NCI-H2227 treated with DMSO at 0.1 percent for 48 hours (cell line): Measurements from ENCODE around the gene NRDE2.
A peak's percentile ranks its signal among the peaks of the same experiment; 100 is the strongest.

Source experiments
- DNase-seq: peaks from one replicate; lab custom pipeline; 2025; lab: John Stamatoyannopoulos, UW

NRDE2 gene

GRCh38 chr14:90295870-90296516, 35.7 kb downstream of the NRDE2 start:
- DNase-seq = no peak

- DNase-seq = no peak
These were observed 36.9 kb downstream of the NRDE2 start for GRCh38 chr14:90294872-90295271.

- no peak for DNase-seq
These were observed 37.7 kb downstream of the NRDE2 start for GRCh38 chr14:90293766-90294730.

- DNase-seq = no peak
These were observed 40.0 kb downstream of the NRDE2 start for GRCh38 chr14:90291699-90292098.

GRCh38 chr14:90290337-90291011, 41.3 kb downstream of the NRDE2 start:
- no peak for DNase-seq

- DNase-seq = peak; percentile 84
These were observed 42.9 kb downstream of the NRDE2 start for GRCh38 chr14:90288651-90289355.

GRCh38 chr14:90287791-90288190, 44.0 kb downstream of the NRDE2 start:
- no peak for DNase-seq

- DNase-seq = no peak
These were observed 50.0 kb downstream of the NRDE2 start for GRCh38 chr14:90281756-90282155.

GRCh38 chr14:90281261-90281660, 50.5 kb downstream of the NRDE2 start:
- no peak for DNase-seq

- DNase-seq = no peak
These were observed 51.6 kb downstream of the NRDE2 start for GRCh38 chr14:90280096-90280495.

- no peak for DNase-seq
These were observed 53.3 kb downstream of the NRDE2 start for GRCh38 chr14:90278199-90279175.

GRCh38 chr14:90277581-90278198, 54.1 kb downstream of the NRDE2 start:
- no peak for DNase-seq

GRCh38 chr14:90276646-90277367, 54.9 kb downstream of the NRDE2 start:
- DNase-seq = no peak

- DNase-seq = no peak
These were observed 55.9 kb downstream of the NRDE2 start for GRCh38 chr14:90275820-90276219.

GRCh38 chr14:90275458-90275814, 56.3 kb downstream of the NRDE2 start:
- DNase-seq = no peak

GRCh38 chr14:90274808-90275457, 56.8 kb downstream of the NRDE2 start:
- DNase-seq = no peak

GRCh38 chr14:90274019-90274418, 57.7 kb downstream of the NRDE2 start:
- DNase-seq = no peak

- no peak for DNase-seq
These were observed 58.2 kb downstream of the NRDE2 start for GRCh38 chr14:90273532-90273931.

- no peak for DNase-seq
These were observed 59.2 kb downstream of the NRDE2 start for GRCh38 chr14:90272523-90272922.
